Middle frontal gyrus (tissue), 1 donor: Measurements from ENCODE around the gene VPS26A.

Experiments used
- DNase-seq: peaks from one replicate; pipeline ENCODE4 v3.0.0-alpha.2; 2015; ENCODE audit warnings: low spot score; ENCODE audit errors: extremely low spot score

The VPS26A gene

GRCh38 chr10:69123747-69124562 lies at the start of gene VPS26A:
Gene VPS26A, plus strand, starts transcription at chr10:69124178. Its CDS starts 100 bp downstream, at chr10:69124278.
- DNase-seq = peak; percentile 96

GRCh38 chr10:69074532-69074931 lies 49.4 kb upstream of the VPS26A start:
- DNase-seq = no peak

- no peak for DNase-seq
Observed at GRCh38 chr10:69075431-69075830, 48.5 kb upstream of the VPS26A start.

- DNase-seq = no peak
Observed at GRCh38 chr10:69078311-69078710, 45.7 kb upstream of the VPS26A start.

- no peak for DNase-seq
Observed at GRCh38 chr10:69080226-69080625, 43.8 kb upstream of the VPS26A start.

- no peak for DNase-seq
Observed at GRCh38 chr10:69086001-69086509, 37.9 kb upstream of the VPS26A start.

GRCh38 chr10:69087590-69088470 lies 36.1 kb upstream of the VPS26A start, which contains the start of gene SRGN:
Gene SRGN, plus strand, starts transcription at chr10:69088103. Its CDS starts 55 bp downstream, at chr10:69088158.
- DNase-seq = no peak

- no peak for DNase-seq
Observed at GRCh38 chr10:69088471-69088769, 35.6 kb upstream of the VPS26A start.

GRCh38 chr10:69088801-69089501 lies 35.0 kb upstream of the VPS26A start:
- no peak for DNase-seq

- DNase-seq = no peak
Observed at GRCh38 chr10:69089638-69090599, 34.1 kb upstream of the VPS26A start.

- DNase-seq = no peak
Observed at GRCh38 chr10:69090685-69091084, 33.3 kb upstream of the VPS26A start.

GRCh38 chr10:69091143-69091651 lies 32.8 kb upstream of the VPS26A start:
- no peak for DNase-seq

- DNase-seq = no peak
Observed at GRCh38 chr10:69092959-69093850, 30.8 kb upstream of the VPS26A start.

GRCh38 chr10:69093933-69094332 lies 30.0 kb upstream of the VPS26A start:
- DNase-seq = no peak

- DNase-seq = no peak
Observed at GRCh38 chr10:69096045-69096444, 27.9 kb upstream of the VPS26A start.

GRCh38 chr10:69097729-69098128 lies 26.2 kb upstream of the VPS26A start:
- DNase-seq = no peak

- no peak for DNase-seq
Observed at GRCh38 chr10:69100136-69100872, 23.7 kb upstream of the VPS26A start.

- DNase-seq = no peak
Observed at GRCh38 chr10:69101451-69102095, 22.4 kb upstream of the VPS26A start.
